Fibroblast of peridontal ligament (primary cell): ENCODE measurements around the gene IRAK4.
A peak's percentile ranks its signal among the peaks of the same experiment; 100 is the strongest.

Experiments
- DNase-seq: peaks from one replicate; pipeline ENCODE4 v3.0.0-alpha.2; 2010; ENCODE audit errors: extremely low read depth

Gene IRAK4

GRCh38 chr12:43766291-43766690 is 7.5 kb downstream of the IRAK4 start:
- DNase-seq = peak; percentile 47

GRCh38 chr12:43776498-43776897 is 17.7 kb downstream of the IRAK4 start:
- DNase-seq = peak; percentile 59

- DNase-seq = peak; percentile 20
These were observed 28.3 kb downstream of the IRAK4 start for GRCh38 chr12:43786899-43787693.

- DNase-seq = peak; percentile 55
These were observed 31.2 kb downstream of the IRAK4 start for GRCh38 chr12:43789941-43790340.

- no peak for DNase-seq
These were observed 37.0 kb downstream of the IRAK4 start for GRCh38 chr12:43795716-43796280.

- DNase-seq = no peak
These were observed 38.9 kb downstream of the IRAK4 start for GRCh38 chr12:43797561-43798217.

- DNase-seq = peak; percentile 27
These were observed 46.6 kb downstream of the IRAK4 start for GRCh38 chr12:43805149-43805859.

GRCh38 chr12:43805860-43806736 is 47.3 kb downstream of the IRAK4 start, which contains the start of gene TWF1:
TWF1 (minus strand) TSS chr12:43806317; CDS start chr12:43806245, 72 bp downstream.
- peak; percentile 65 for DNase-seq

GRCh38 chr12:43806737-43807072 is 48.0 kb downstream of the IRAK4 start:
- no peak for DNase-seq

- DNase-seq = peak; percentile 35
These were observed 48.6 kb downstream of the IRAK4 start for GRCh38 chr12:43807386-43807785.

GRCh38 chr12:43812057-43812456 is 53.3 kb downstream of the IRAK4 start:
- no peak for DNase-seq

GRCh38 chr12:43812926-43813325 is 54.2 kb downstream of the IRAK4 start:
- DNase-seq = peak; percentile 20

GRCh38 chr12:43815416-43815815 is 56.7 kb downstream of the IRAK4 start:
- DNase-seq = no peak

GRCh38 chr12:43816168-43816567 is 57.4 kb downstream of the IRAK4 start:
- DNase-seq = no peak

- DNase-seq = no peak
These were observed 65.5 kb downstream of the IRAK4 start for GRCh38 chr12:43824207-43824775.

- peak; percentile 47 for DNase-seq
These were observed 67.9 kb downstream of the IRAK4 start for GRCh38 chr12:43826681-43827080.

GRCh38 chr12:43827093-43827492 is 68.3 kb downstream of the IRAK4 start:
- DNase-seq = no peak

- DNase-seq = no peak
These were observed 73.9 kb downstream of the IRAK4 start for GRCh38 chr12:43832463-43833168.

GRCh38 chr12:43835264-43835655 is 76.5 kb downstream of the IRAK4 start:
- DNase-seq = no peak
